ENCODE data around the gene HMX1. TPM values are rescaled to one million over a fixed set of nuclear protein-coding genes. Genes with fewer than 3 reads are reported as not detected.

Gene HMX1
- total RNA-seq, 5 donors from 2014 or later (not counting 1 experiment from before 2014, with no cell fraction given): not detected

DNA sequence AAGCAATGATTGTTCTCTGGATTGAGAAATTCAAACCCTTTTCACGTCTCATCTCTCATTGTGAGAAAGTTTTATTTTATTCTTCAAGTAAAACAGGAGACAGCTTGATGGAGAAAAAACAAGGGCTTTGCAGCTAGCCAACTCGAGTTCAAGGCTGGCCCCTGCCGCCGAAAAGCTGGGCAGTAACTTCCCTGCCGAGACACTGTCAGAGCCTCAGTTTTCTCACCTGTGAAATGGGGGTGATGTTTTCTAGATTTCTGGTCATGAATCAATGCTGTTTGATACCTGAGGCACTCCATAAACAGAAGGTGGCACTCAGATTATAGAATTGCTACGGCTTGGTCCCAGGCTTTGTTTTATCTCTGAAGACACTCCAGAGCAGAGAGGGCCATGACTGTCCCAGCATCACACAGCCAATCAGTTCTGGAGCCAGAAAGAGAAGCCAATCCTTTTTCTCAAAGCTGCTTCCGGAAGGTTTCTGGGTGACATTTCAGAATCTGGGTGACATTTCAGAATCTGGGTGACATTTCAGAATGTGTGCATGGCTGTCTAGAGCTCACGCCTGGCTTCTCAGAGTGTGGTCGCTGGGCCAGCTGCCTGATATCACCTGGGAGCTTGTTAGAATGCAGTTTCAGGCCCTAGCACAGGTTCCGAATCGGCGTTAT lies 33.2 kb downstream of the HMX1 start:
- no peak overlapping the region for H3K27ac ChIP-seq (ENCODE audit: low read length)
- H3K36me3 ChIP-seq (ENCODE audit: control insufficient read depth in 2 of 2, extremely low read depth in 1 of 2, insufficient read depth in 1 of 2, low read length in 1 of 2): no peaks in the 10 kb centered on the region
- H3K9me3 ChIP-seq: no peaks in the 10 kb centered on the region
- Mint-ChIP-seq H3K36me3 (no peaks in the 10 kb centered on the region), H3K4me1 (no peaks in the 10 kb centered on the region), H3K4me3 (no peak overlapping the region), H3K27me3 (peaks cover 4 to 7% of the 10 kb centered on the region in 2 donors), H3K27ac (no peak overlapping the region), H3K9me3 (peaks cover 0 to 5% (median 0%) of the 10 kb centered on the region in 3 donors)
- H3K4me1 ChIP-seq (ENCODE audit: control insufficient read depth in 1 of 2, extremely low read depth in 1 of 2, insufficient read depth in 2 of 2, low read length in 2 of 2): no peaks in the 10 kb centered on the region
- ChIA-PET CTCF (no interaction called here), POLR2A (no interaction called here)
- DNase-seq: no peak
- 90% methylated on average over 7 of the region's 12 CpGs for WGBS (ENCODE audit: insufficient coverage)
- peaks cover 0 to 21% of the 10 kb centered on the region in 2 experiments for H3K27me3 ChIP-seq (replicated peaks in 1 of 2; ENCODE audit: control insufficient read depth in 2 of 2, extremely low read depth in 1 of 2, insufficient read depth in 2 of 2, low read length in 1 of 2)
- ATAC-seq (replicated peaks in 1 of 4): no peak
- no peak overlapping the region for H3K4me3 ChIP-seq (ENCODE audit: control insufficient read depth in 1 of 2, extremely low read depth in 1 of 2, low read length in 1 of 2)

DNA sequence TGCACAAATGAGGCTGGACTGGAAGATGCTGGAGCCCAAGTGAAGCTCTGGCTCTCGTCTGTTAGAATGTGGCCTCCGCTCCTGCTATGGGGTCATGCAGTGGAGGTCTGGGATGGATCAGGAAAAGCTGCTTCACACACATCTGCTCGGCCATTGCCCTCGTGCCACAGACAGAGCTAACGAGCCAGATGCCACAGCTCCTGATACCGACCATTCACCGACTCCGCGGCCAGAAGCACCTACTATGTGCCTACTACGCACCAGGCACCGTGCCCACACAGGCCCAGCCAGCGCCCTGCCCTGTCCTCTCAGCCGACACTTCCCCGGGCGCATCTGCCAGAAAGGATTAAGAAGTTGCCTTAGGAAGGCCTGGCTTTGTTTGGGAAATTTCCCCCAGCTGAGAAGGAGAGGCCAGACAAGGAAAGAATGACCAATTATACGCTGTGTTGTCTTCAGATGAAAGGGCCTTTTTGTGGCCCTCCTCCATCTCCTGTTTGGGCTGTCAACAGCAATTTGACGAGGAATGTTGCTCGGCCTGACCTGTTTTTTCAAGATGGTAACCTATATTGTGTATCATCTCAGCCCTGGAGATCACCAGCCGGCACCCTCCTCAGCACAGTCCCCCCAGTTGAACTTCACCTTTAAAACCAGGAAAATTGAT lies 34.3 kb downstream of the HMX1 start:
- DNase-seq: peak in 1 of 35 experiments; percentile 7
- WGBS (ENCODE audit: insufficient coverage): 93% methylated on average over 18 of the region's 19 CpGs
- no peaks in the 10 kb centered on the region for H3K9me3 Mint-ChIP-seq
- H3K36me3 ChIP-seq (ENCODE audit: control insufficient read depth in 2 of 2, extremely low read depth in 1 of 2, insufficient read depth in 1 of 2, low read length in 1 of 2): no peaks in the 10 kb centered on the region
- H3K4me1 Mint-ChIP-seq: no peaks in the 10 kb centered on the region
- no peaks in the 10 kb centered on the region for H3K9me3 ChIP-seq
- no peaks in the 10 kb centered on the region for H3K36me3 Mint-ChIP-seq
- H3K27ac ChIP-seq (ENCODE audit: low read length): no peak overlapping the region
- no peak overlapping the region for H3K4me3 ChIP-seq (ENCODE audit: control insufficient read depth in 1 of 2, extremely low read depth in 1 of 2, low read length in 1 of 2)
- no peak overlapping the region for H3K27ac Mint-ChIP-seq
- H3K27me3 ChIP-seq (replicated peaks in 1 of 2; ENCODE audit: control insufficient read depth in 2 of 2, extremely low read depth in 1 of 2, insufficient read depth in 2 of 2, low read length in 1 of 2): peaks cover 0 to 21% of the 10 kb centered on the region in 2 experiments
- CTCF ChIA-PET: no interaction called here
- POLR2A ChIA-PET: no interaction called here
- H3K27me3 Mint-ChIP-seq: peaks cover 4 to 7% of the 10 kb centered on the region in 2 donors
- H3K4me1 ChIP-seq (ENCODE audit: control insufficient read depth in 1 of 2, extremely low read depth in 1 of 2, insufficient read depth in 2 of 2, low read length in 2 of 2): no peaks in the 10 kb centered on the region
- no peak overlapping the region for H3K4me3 Mint-ChIP-seq
- ATAC-seq (replicated peaks in 1 of 4): no peak

DNA sequence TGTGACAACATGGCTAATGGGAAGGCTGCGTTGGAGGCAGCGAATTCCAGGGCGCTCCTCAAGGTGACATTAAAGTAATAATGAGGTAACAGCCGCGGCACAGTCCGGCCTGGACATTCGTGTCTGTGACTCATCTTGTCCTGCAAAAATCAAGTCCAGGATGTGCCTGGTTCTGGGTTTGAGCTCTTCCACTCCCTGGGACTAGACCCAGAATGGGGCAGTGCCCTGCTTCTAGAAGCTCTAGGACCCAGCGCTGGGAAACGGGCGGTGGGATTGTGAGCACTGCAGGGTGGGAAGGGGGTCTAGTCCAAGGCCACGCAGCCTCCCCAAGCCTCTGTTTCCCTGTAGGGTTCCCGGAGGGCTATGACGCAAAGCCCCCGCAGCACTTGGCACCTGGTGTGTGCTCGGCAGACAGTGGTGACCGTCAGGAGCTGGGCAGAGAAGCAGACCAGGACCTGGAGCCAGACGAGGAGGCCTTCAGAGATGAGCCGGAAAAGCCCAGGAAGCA lies 34.9 kb downstream of the HMX1 start:
- no peak overlapping the region for H3K4me3 Mint-ChIP-seq
- DNase-seq (peak in 2 of 35 experiments; percentile 7 to 18), ATAC-seq (replicated peaks in 1 of 4) (no peak)
- no peak overlapping the region for H3K27ac ChIP-seq (ENCODE audit: low read length)
- H3K27me3 ChIP-seq (replicated peaks in 1 of 2; ENCODE audit: control insufficient read depth in 2 of 2, extremely low read depth in 1 of 2, insufficient read depth in 2 of 2, low read length in 1 of 2): peaks cover 0 to 21% of the 10 kb centered on the region in 2 experiments
- no peaks in the 10 kb centered on the region for H3K36me3 Mint-ChIP-seq
- no peak overlapping the region for H3K27ac Mint-ChIP-seq
- H3K9me3 Mint-ChIP-seq: no peaks in the 10 kb centered on the region
- no peaks in the 10 kb centered on the region for H3K4me1 ChIP-seq (ENCODE audit: control insufficient read depth in 1 of 2, extremely low read depth in 1 of 2, insufficient read depth in 2 of 2, low read length in 2 of 2)
- H3K4me1 Mint-ChIP-seq: no peaks in the 10 kb centered on the region
- H3K36me3 ChIP-seq (ENCODE audit: control insufficient read depth in 2 of 2, extremely low read depth in 1 of 2, insufficient read depth in 1 of 2, low read length in 1 of 2): no peaks in the 10 kb centered on the region
- ChIA-PET POLR2A (no interaction called here), CTCF (no interaction called here)
- no peaks in the 10 kb centered on the region for H3K9me3 ChIP-seq
- WGBS (ENCODE audit: insufficient coverage): 89% methylated on average over 18 of the region's 18 CpGs
- no peak overlapping the region for H3K4me3 ChIP-seq (ENCODE audit: control insufficient read depth in 1 of 2, extremely low read depth in 1 of 2, low read length in 1 of 2)
- H3K27me3 Mint-ChIP-seq: peaks cover 4 to 7% of the 10 kb centered on the region in 2 donors

DNA sequence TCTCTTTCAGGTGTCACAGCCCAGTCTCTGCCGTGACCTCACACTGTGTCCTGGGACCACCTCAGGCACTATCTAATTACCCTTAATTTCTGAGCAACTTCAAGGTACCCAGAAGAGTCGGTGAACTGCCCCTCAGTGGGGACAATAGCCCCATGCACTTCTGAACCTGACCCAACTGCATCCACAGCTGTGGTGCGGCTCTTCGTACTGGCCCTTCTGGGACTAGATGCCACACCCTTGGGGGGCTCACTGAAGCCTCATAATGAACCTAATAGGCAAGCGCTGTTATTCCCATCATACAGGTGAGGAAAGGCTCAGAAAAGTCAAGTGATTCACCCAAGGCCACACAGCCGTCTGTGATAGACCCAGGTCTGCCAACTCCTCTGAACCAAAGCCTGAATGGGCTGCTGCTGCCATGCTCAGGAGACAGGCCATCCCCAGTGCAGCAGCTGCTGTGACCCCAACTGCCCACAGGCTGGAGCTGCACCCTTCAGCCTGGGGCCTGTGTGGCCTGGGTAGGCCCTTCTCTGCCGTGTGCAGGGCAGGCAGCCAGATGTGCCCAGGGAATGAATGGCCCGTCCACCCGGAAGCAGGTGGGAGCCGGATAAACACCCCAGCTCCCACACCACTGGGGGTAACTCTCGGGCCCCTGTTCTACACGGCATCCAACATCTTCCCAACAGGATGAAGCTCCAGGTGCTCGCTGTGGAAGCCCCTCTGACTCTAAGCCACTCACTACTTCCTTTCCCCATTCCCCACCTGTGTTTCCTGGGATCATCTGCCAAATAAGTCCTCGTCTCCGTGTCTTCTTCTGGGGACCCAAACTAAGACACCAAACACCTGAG lies 35.9 kb downstream of the HMX1 start:
- Histone ChIP-seq H3K4me3 (ENCODE audit: control insufficient read depth in 1 of 2, extremely low read depth in 1 of 2, low read length in 1 of 2) (no peak overlapping the region), H3K27me3 (replicated peaks in 1 of 2; ENCODE audit: control insufficient read depth in 2 of 2, extremely low read depth in 1 of 2, insufficient read depth in 2 of 2, low read length in 1 of 2) (peaks cover 0 to 16% of the 10 kb centered on the region in 2 experiments), H3K36me3 (ENCODE audit: control insufficient read depth in 2 of 2, extremely low read depth in 1 of 2, insufficient read depth in 1 of 2, low read length in 1 of 2) (no peaks in the 10 kb centered on the region), H3K4me1 (ENCODE audit: control insufficient read depth in 1 of 2, extremely low read depth in 1 of 2, insufficient read depth in 2 of 2, low read length in 2 of 2) (no peaks in the 10 kb centered on the region), H3K27ac (ENCODE audit: low read length) (no peak overlapping the region), H3K9me3 (no peaks in the 10 kb centered on the region)
- H3K9me3 Mint-ChIP-seq: no peaks in the 10 kb centered on the region
- DNase-seq (peak in 2 of 35 experiments; percentile 3 to 11), ATAC-seq (replicated peaks in 1 of 4) (no peak)
- 82% methylated on average over 11 of the region's 15 CpGs for WGBS (ENCODE audit: insufficient coverage)
- H3K4me1 Mint-ChIP-seq: no peaks in the 10 kb centered on the region
- ChIA-PET CTCF (no interaction called here), POLR2A (no interaction called here)
- peaks cover 4 to 7% of the 10 kb centered on the region in 2 donors for H3K27me3 Mint-ChIP-seq
- no peak overlapping the region for H3K4me3 Mint-ChIP-seq
- H3K36me3 Mint-ChIP-seq: no peaks in the 10 kb centered on the region
- H3K27ac Mint-ChIP-seq: no peak overlapping the region

DNA sequence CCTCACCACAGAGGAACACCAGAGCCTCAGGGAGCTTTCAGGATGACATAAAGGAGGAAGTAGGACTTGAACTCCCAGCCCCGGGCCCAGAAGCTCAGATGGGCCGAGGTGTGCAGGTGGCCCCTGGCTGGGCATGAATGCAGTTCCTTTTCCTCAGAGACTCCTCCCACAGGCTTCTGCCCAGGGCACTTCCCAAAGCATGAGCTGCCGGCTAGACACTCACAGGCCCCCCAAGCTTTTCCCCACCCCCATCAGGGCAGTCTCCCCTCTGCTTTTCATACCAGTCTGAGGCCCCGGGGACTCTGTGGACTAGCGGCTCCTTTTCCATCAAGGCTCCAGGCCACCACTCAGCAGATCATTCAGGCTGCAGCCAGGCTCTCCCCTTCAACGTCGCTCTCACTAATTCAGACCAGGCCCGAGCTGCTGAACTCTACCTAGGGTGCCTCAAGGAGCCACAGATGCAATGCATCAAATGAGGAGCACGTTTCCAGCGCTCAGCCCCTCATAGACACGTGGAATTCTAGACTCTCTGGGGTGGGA lies 36.9 kb downstream of the HMX1 start:
- Mint-ChIP-seq H3K27ac (no peak overlapping the region), H3K4me1 (no peaks in the 10 kb centered on the region), H3K27me3 (peaks cover 4 to 7% of the 10 kb centered on the region in 2 donors), H3K4me3 (no peak overlapping the region), H3K36me3 (no peaks in the 10 kb centered on the region), H3K9me3 (no peaks in the 10 kb centered on the region)
- H3K4me1 ChIP-seq (ENCODE audit: control insufficient read depth in 1 of 2, extremely low read depth in 1 of 2, insufficient read depth in 2 of 2, low read length in 2 of 2): no peaks in the 10 kb centered on the region
- WGBS (ENCODE audit: insufficient coverage): 49% methylated on average over 11 of the region's 11 CpGs
- no peak overlapping the region for H3K4me3 ChIP-seq (ENCODE audit: control insufficient read depth in 1 of 2, extremely low read depth in 1 of 2, low read length in 1 of 2)
- ChIA-PET CTCF (no interaction called here), POLR2A (no interaction called here)
- no peaks in the 10 kb centered on the region for H3K36me3 ChIP-seq (ENCODE audit: control insufficient read depth in 2 of 2, extremely low read depth in 1 of 2, insufficient read depth in 1 of 2, low read length in 1 of 2)
- DNase-seq: peak in 1 of 35 experiments; percentile 21
- no peak overlapping the region for H3K27ac ChIP-seq (ENCODE audit: low read length)
- ATAC-seq (replicated peaks in 1 of 4): no peak
- no peaks in the 10 kb centered on the region for H3K9me3 ChIP-seq
- H3K27me3 ChIP-seq (replicated peaks in 1 of 2; ENCODE audit: control insufficient read depth in 2 of 2, extremely low read depth in 1 of 2, insufficient read depth in 2 of 2, low read length in 1 of 2): peaks cover 0 to 12% of the 10 kb centered on the region in 2 experiments
